SK-N-SH treated with all-trans-retinoic acid at 6 μM for 48 hours (cell line): ENCODE data around the gene FSIP1.

ENCODE experiments used
- ATAC-seq: fragments of 200-7000 bp; cut with Tn5 transposase; 3 replicates; pipeline ENCODE4 v1.9.1; 2020; ENCODE audit warnings: mild to moderate bottlenecking, moderate library complexity
- ARNTL ChIP-seq: fragments of 450-650 bp; formaldehyde crosslinking; IDR thresholded peaks from 2 replicates; pipeline ENCODE4 v1.5.0; 2020; ENCODE audit warnings: low read depth, mild to moderate bottlenecking, moderate library complexity, borderline replicate concordance
- BACH2 ChIP-seq: fragments of 250-450 bp; sonication (Bioruptor Pico); IDR thresholded peaks from 2 replicates; pipeline ENCODE4 v1.9.0; 2021; ENCODE audit warnings: mild to moderate bottlenecking, borderline replicate concordance
- CREB5 ChIP-seq: fragments of 250-450 bp; sonication (Bioruptor Pico); IDR thresholded peaks from 2 replicates; pipeline ENCODE4 v1.5.1; 2020; ENCODE audit warnings: low read depth, mild to moderate bottlenecking, moderate library complexity
- CSDC2 ChIP-seq: fragments of 250-450 bp; sonication (Bioruptor Pico); IDR thresholded peaks from 2 replicates; pipeline ENCODE4 v1.5.0; 2020; ENCODE audit warnings: mild to moderate bottlenecking, moderate library complexity
- CSRNP3 ChIP-seq: fragments of 250-450 bp; sonication (Bioruptor Pico); IDR thresholded peaks from 2 replicates; pipeline ENCODE4 v1.5.1; 2021; ENCODE audit warnings: mild to moderate bottlenecking, moderate library complexity
- ESRRG ChIP-seq: fragments of 250-450 bp; sonication (Bioruptor Pico); IDR thresholded peaks from 2 replicates; pipeline ENCODE4 v1.6.1; 2021; ENCODE audit warnings: mild to moderate bottlenecking
- GLIS3 ChIP-seq: fragments of 250-450 bp; sonication (Bioruptor Pico); IDR thresholded peaks from 2 replicates; pipeline ENCODE4 v1.5.0; 2020; ENCODE audit warnings: mild to moderate bottlenecking, moderate library complexity
- ISL1 ChIP-seq: fragments of 250-450 bp; sonication (Bioruptor Pico); IDR thresholded peaks from 2 replicates; pipeline ENCODE4 v2.1.2; 2022; ENCODE audit warnings: mild to moderate bottlenecking, moderate library complexity
- OSR1 ChIP-seq: fragments of 250-450 bp; sonication (Bioruptor Pico); IDR thresholded peaks from 2 replicates; pipeline ENCODE4 v1.8.0; 2022; ENCODE audit warnings: moderate library complexity, mild to moderate bottlenecking, inconsistent platforms
- PATZ1 ChIP-seq: fragments of 250-450 bp; sonication (Bioruptor Pico); IDR thresholded peaks from 2 replicates; pipeline ENCODE4 v1.8.0; 2020; ENCODE audit warnings: mild to moderate bottlenecking, moderate library complexity, borderline replicate concordance
- POU6F1 ChIP-seq: fragments of 250-450 bp; sonication (Bioruptor Pico); IDR thresholded peaks from 2 replicates; pipeline ENCODE4 v1.8.0; 2021; ENCODE audit warnings: low read depth, mild to moderate bottlenecking, moderate library complexity, borderline replicate concordance
- PPARA ChIP-seq: fragments of 250-450 bp; sonication (Bioruptor Pico); IDR thresholded peaks from 2 replicates; pipeline ENCODE4 v1.5.0; 2020; ENCODE audit warnings: mild to moderate bottlenecking, borderline replicate concordance
- RARB ChIP-seq: fragments of 250-450 bp; sonication (Bioruptor Pico); IDR thresholded peaks from 2 replicates; pipeline ENCODE4 v1.8.0; 2021; ENCODE audit warnings: mild to moderate bottlenecking, moderate library complexity
- SNAI2 ChIP-seq: fragments of 250-450 bp; sonication (Bioruptor Pico); IDR thresholded peaks from 2 replicates; pipeline ENCODE4 v1.5.0; 2020; ENCODE audit warnings: mild to moderate bottlenecking, moderate library complexity
- TCF4 ChIP-seq: fragments of 250-450 bp; sonication (Bioruptor Pico); IDR thresholded peaks from 2 replicates; pipeline ENCODE4 v1.8.0; 2021; ENCODE audit warnings: mild to moderate bottlenecking, moderate library complexity, borderline replicate concordance
- TOX ChIP-seq: fragments of 250-450 bp; sonication (Bioruptor Pico); IDR thresholded peaks from 2 replicates; pipeline ENCODE4 v1.8.0; 2021; ENCODE audit warnings: mild to moderate bottlenecking, moderate library complexity, borderline replicate concordance
- TSHZ2 ChIP-seq: fragments of 250-450 bp; sonication (Bioruptor Pico); IDR thresholded peaks from 2 replicates; pipeline ENCODE4 v1.5.0; 2020; ENCODE audit warnings: mild to moderate bottlenecking, moderate library complexity
- ZC3H10 ChIP-seq: fragments of 250-450 bp; sonication (Bioruptor Pico); IDR thresholded peaks from 2 replicates; pipeline ENCODE4 v1.5.1; 2021; ENCODE audit warnings: mild to moderate bottlenecking, moderate library complexity
- ZFP3 ChIP-seq: fragments of 250-450 bp; sonication (Bioruptor Pico); IDR thresholded peaks from 2 replicates; pipeline ENCODE4 v1.5.0; 2020; ENCODE audit warnings: mild to moderate bottlenecking, moderate library complexity
- ZFP30 ChIP-seq: fragments of 450-650 bp; formaldehyde crosslinking; IDR thresholded peaks from 2 replicates; pipeline ENCODE4 v1.5.0; 2022; ENCODE audit warnings: mild to moderate bottlenecking, moderate library complexity
- ZNF565 ChIP-seq: fragments of 450-650 bp; formaldehyde crosslinking; conservative IDR thresholded peaks from 2 replicates; pipeline ENCODE4 v1.5.0; 2020; ENCODE audit warnings: low read depth, mild to moderate bottlenecking, moderate library complexity
- ZNF70 ChIP-seq: fragments of 450-650 bp; formaldehyde crosslinking; IDR thresholded peaks from 2 replicates; pipeline ENCODE4 v1.5.0; 2020; ENCODE audit warnings: mild to moderate bottlenecking, moderate library complexity
- ZNF8 ChIP-seq: fragments of 450-650 bp; formaldehyde crosslinking; IDR thresholded peaks from 2 replicates; pipeline ENCODE4 v1.5.0; 2020; ENCODE audit warnings: mild to moderate bottlenecking, moderate library complexity

The FSIP1 gene

GRCh38 chr15:39586387-39587095 is 196.1 kb downstream of the FSIP1 start (continued):
- no peak for TF ChIP-seq POU6F1
- TF ChIP-seq ZC3H10 (CRISPR knock-in tag), result no peak
- no peak for TF ChIP-seq TOX
- TF ChIP-seq OSR1 (CRISPR knock-in tag), result no peak
- no peak for TF ChIP-seq CSDC2
- no peak for TF ChIP-seq ARNTL (CRISPR knock-in tag)
- no peak for TF ChIP-seq BACH2 (CRISPR knock-in tag)
- no peak for TF ChIP-seq TCF4 (CRISPR knock-in tag)
- TF ChIP-seq GLIS3 (CRISPR knock-in tag), result no peak
- no peak for TF ChIP-seq ZFP30 (CRISPR knock-in tag)
- no peak for TF ChIP-seq SNAI2 (CRISPR knock-in tag)
- no peak for TF ChIP-seq ZNF70
- no peak for TF ChIP-seq ISL1
- no peak for TF ChIP-seq ZFP3 (CRISPR knock-in tag)

GRCh38 chr15:39585871-39586301 is 196.8 kb downstream of the FSIP1 start:
- no peak for TF ChIP-seq SNAI2 (CRISPR knock-in tag)
- TF ChIP-seq CREB5 (CRISPR knock-in tag), result no peak
- no peak for TF ChIP-seq RARB
- TF ChIP-seq ZNF8 (CRISPR knock-in tag), result no peak
- no peak for TF ChIP-seq OSR1 (CRISPR knock-in tag)
- no peak for TF ChIP-seq PATZ1 (CRISPR knock-in tag)
- TF ChIP-seq PPARA (CRISPR knock-in tag), result no peak
- TF ChIP-seq ZNF70, result no peak
- no peak for TF ChIP-seq BACH2 (CRISPR knock-in tag)
- TF ChIP-seq TSHZ2 (CRISPR knock-in tag), result no peak
- no peak for TF ChIP-seq TCF4 (CRISPR knock-in tag)
- no peak for TF ChIP-seq GLIS3 (CRISPR knock-in tag)
- TF ChIP-seq ESRRG (CRISPR knock-in tag), result no peak
- no peak for ATAC-seq

- no peak for ATAC-seq
- TF ChIP-seq ZFP3 (CRISPR knock-in tag) (no peak), RARB (no peak), ESRRG (CRISPR knock-in tag) (no peak), OSR1 (CRISPR knock-in tag) (no peak), ZNF565 (CRISPR knock-in tag) (no peak), TCF4 (CRISPR knock-in tag) (no peak), TSHZ2 (CRISPR knock-in tag) (no peak), ZFP30 (CRISPR knock-in tag) (no peak), ZNF8 (CRISPR knock-in tag) (no peak), CSRNP3 (no peak), ZNF70 (no peak), ISL1 (no peak), CSDC2 (no peak), PPARA (CRISPR knock-in tag) (no peak), GLIS3 (CRISPR knock-in tag) (no peak), ZC3H10 (CRISPR knock-in tag) (no peak), BACH2 (CRISPR knock-in tag) (no peak), SNAI2 (CRISPR knock-in tag) (no peak)
Measured at GRCh38 chr15:39585389-39585841, 197.2 kb downstream of the FSIP1 start.
